NCI-H1417 treated with DMSO at 0.1 percent for 48 hours (cell line): Measurements from ENCODE around the gene C6orf62.
"Not testable (repeated sequence)": the region's sequence is repeated elsewhere in the genome, so short reads cannot be mapped to it uniquely, and the experiment has no call there.

Experiments
- DNase-seq: peaks from one replicate; lab custom pipeline; 2025; lab: John Stamatoyannopoulos, UW

Gene C6orf62

DNA sequence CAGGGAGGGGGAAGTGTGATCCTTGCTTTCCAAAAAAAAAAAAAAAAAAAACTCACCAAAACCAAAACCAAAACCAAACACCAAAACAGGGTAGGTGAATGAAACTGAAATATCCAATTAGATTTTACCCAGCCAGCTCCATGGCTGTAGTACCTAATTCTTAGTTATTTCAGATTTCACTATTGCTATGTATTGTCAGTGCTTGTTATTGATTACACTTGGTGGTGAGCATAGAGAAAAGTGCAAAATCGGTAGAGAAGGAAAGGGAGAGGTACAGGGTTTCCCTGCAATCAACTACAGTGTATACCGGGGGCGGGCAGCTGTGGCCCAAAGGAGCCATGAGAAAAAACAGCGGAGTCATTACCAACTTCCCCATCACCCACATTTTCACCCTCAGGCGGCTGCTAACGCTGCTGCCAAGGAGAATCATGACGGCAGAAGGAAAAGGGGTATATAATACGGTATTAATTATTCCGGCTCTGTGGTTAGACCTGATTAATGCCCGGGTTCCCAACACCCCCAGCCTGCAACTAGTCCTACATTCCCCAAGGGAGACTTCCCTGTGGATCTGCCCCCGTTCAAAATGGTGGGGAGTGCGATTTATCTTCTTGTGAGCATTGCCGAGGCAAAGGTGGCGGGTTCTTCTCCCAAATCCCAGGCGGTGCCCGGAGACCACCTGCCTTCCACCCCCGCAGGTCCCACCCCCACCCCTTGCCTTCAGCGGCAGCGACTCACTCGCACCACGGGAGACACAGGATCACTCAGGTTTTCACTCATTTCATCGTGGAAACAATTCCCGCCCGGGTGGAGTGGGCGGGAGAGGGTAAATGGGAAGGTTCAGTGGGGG is at the start of gene C6orf62:
C6orf62 (minus strand) TSS at position 30 of the 847 bp plus-strand sequence. CDS start 486 bp downstream, outside the sequence.
- no peak for DNase-seq

- DNase-seq = no peak
Measured at GRCh38 chr6:24768361-24768760, 49.4 kb upstream of the C6orf62 start.

DNA sequence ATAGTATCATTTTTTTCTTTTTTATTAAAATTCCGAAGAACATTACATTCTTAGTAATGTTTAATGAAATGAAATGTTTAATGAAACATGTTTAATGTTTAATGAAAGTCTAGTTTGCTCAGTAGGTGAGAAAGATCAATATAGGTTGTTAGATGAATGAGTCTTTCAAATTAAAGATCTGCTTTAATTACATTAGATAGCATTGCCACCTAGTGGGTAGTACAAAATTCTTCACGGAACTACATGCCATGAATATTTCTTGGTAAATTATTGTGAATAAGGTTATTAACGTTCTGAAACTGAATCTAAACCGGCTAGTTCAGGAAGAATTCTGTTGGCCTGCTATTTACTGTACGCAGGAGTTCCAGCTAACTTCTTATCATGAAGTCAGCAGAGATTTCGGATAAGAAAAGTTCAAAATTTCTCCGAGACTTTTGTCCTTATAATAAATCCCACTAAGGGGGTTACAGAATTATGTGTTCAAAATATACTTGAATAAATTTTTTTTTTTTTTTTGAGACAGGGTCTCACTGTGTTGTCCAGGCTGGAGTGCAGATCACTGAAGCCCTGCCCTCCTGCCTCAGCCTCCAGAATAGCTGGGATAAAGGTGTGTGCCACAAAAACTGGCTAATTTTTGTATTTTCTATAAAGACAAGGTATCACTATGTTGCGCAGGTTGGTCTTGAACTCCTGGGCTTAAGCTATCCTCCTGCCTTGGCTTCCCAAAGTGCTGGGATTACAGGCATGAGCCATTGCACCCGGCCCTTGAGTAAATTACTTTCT is 47.9 kb upstream of the C6orf62 start:
- no peak for DNase-seq

DNA sequence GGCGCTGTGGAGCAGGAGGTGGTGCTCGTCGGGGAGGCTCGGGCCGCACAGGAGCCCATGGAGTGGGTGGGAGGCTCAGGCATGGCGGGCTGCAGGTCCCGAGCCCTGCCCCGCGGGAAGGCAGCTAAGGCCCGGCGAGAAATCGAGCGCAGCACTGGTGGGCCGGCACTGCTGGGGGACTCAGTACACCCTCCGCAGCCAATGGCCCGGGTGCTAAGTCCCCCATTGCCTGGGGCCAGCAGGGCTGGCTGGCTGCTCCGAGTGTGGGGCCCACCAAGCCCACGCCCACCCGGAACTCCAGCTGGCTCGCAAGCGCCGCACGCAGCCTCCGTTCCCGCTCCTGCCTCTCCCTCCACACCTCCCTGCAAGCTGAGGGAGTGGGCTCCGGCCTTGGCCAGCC is 47.0 kb upstream of the C6orf62 start:
- DNase-seq = not testable (repeated sequence)

- not testable (repeated sequence) for DNase-seq
Measured at GRCh38 chr6:24764833-24765828, 46.2 kb upstream of the C6orf62 start.

- no peak for DNase-seq
Measured at GRCh38 chr6:24763578-24763977, 44.6 kb upstream of the C6orf62 start.

- DNase-seq = no peak
Measured at GRCh38 chr6:24761851-24762250, 42.9 kb upstream of the C6orf62 start.

DNA sequence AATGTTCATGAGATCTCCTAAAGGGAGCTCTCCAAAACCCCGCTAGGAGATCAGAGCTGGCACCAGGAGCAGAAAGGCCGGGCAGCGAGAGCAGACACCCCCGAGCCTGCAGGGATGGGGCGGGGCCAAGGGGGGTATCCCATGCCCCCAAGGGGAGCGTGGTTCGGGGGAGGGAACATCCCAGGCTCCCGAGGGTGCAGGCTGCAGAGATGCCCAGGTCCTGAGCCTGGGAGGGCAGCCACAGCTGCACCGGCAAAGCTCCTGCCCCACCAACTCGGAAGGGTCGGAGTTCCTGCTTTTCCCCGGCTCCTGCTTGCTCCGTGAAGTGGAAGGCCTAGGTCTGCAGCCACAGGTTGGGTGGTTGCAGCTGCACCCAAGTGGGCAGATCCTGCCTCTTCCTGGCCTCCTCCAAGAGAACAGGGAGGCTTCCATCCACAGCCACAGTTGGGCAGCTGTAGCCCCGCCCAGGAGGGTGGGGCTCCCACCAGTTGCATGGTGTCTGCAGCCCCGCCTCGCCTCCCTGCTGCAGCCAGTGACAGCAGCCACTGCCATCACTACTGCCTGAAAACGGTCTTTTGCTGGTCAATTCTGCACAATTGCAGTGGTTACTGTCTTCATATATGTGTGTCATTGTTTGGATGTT is 42.4 kb upstream of the C6orf62 start:
- DNase-seq = no peak

GRCh38 chr6:24760210-24760609 is 41.3 kb upstream of the C6orf62 start:
- no peak for DNase-seq

GRCh38 chr6:24759718-24760117 is 40.8 kb upstream of the C6orf62 start:
- DNase-seq = no peak

DNA sequence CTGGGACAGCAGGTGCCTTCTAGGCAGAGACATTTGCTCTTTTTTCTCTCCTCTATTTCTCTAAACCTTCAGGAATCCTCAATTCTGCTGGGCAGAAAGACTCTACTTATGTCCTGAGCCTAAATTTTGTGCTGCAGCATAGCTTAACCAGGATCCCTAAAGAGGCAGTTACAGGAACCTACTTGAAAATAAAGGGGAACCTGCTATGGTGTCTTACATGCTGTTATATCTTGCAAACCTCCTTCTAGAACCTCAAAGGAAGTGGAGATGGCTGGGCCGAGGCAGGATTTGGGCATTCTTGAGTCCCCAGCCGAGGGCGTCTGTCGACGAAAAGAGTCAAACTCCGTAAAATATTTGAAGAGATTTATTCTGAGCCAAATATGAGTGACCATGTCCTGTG is 38.7 kb upstream of the C6orf62 start:
- DNase-seq = no peak

DNA sequence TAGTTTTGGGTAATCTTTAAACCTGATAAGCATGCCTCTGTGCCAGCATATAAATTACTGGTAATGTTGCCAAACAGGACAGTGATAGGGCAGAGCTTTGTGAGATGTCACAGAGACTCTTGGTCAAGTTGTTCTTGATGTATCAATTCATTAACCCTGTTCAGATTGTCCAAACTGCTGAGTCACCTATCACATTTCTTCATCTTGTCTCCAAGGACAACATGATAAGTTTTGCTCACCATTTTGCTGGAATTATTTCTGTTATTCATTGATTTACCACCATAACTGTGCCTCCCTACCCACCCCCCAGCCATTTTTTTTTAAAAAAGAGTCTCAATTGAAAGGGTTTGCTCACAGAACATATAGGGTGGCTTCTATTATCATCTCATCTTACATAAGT is 36.3 kb upstream of the C6orf62 start:
- no peak for DNase-seq

GRCh38 chr6:24754378-24754777 is 35.4 kb upstream of the C6orf62 start:
- not testable (repeated sequence) for DNase-seq

DNA sequence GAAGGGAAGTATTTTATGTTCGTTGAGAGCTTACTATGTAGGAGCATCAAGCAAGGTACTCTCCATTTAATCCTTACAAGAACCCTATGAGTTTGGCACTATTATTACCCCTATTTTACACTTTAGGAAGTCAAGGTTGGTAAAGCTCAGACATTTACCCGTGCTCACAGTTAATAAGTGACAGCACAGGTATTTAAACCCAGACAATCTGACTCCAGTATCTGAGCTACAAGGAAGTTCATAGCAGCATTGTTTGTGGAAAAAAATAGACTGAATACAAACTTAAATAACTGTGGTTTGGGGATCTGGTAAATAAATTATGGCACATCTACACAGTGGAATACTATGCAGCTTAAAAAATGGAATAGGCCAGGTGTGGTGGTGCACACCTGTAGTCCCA is 34.6 kb upstream of the C6orf62 start:
- DNase-seq = no peak

DNA sequence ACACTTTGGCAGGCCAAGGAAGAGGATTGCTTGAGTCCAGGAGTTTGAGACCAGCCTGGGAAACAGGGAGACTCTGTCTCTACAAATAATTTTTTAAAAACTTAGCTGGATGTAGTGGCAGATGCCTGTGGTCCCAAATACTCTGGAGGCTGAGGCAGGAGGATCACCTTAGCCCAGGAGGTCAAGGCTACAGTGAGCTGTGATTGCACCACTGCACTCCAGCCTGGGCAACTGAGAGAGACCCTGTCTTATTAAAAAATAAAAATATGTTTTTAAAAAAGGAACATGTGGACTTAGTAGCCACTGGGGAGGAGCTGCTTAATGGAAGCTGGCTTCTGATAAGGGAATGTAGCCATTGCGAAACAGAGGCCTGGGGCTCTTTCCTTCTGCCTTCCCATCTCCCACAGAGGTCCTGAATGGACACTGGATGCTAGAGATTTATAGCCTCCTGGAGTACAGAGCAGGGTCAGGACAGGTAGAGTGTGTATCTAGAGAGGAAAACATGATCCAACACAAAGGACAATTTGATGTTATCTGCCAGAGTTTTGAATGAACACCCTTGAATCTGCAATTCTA is 34.1 kb upstream of the C6orf62 start:
- DNase-seq = no peak

- DNase-seq = no peak
Measured at GRCh38 chr6:24752503-24752902, 33.5 kb upstream of the C6orf62 start.

GRCh38 chr6:24750878-24751277 is 31.9 kb upstream of the C6orf62 start:
- DNase-seq = not testable (repeated sequence)

GRCh38 chr6:24749297-24749696 is 30.3 kb upstream of the C6orf62 start:
- no peak for DNase-seq

DNA sequence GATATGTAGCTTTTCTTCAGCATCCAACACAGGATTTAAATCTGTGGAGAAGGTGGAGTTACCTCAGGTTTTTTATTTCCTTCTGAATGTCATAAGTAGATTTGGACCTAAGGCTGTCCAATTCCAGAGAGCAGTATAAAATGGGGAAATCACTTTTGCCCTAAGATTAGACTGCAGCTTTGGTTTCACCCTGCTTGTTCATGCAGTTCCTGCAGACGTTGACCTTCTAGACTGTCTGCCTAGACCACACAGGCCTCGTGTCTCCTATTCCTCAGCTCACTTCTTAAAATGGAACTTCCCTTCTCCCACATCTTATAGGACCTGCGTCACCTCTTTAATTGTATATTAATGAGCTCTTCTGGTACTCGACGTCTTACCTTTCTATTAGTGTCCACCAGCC is 26.0 kb upstream of the C6orf62 start:
- no peak for DNase-seq

DNA sequence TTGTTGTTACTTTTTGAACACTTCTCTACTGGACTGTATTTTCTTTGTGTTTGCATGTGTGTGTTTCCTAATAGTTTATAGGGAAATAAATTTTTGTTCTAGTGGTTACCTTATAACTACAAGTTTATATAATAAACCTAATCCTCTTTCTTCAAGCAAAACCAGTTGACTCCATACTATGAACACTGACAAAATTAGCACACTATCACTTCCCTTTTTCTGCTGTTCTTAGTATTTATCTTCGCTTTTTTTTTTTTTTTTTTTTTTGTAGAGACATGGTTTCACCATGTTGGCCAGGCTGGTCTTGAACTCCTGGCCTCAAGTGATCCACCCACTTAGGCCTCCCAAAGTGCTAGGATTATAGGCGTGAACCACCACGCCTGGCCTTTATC is 25.0 kb upstream of the C6orf62 start:
- DNase-seq = no peak
